ENCODE results near the gene CEP97. TPM values are rescaled to one million over a fixed set of nuclear protein-coding genes. Genes with fewer than 3 reads are reported as not detected.

CEP97 gene
- polyA plus RNA-seq, 1 of the 3 experiments (the other 2 are of a cell fraction) = 1.3 TPM

GRCh38 chr3:101701696-101702634, 22.4 kb upstream of the CEP97 start:
- Histone ChIP-seq H3K9me3 (no peaks in the 10 kb centered on the region), H3K79me2 (ENCODE audit: insufficient read depth) (no peaks in the 10 kb centered on the region), H3K4me2 (no peak overlapping the region), H2AFZ (ENCODE audit: low read depth) (no peak overlapping the region), H3F3A (replicated peaks; ENCODE audit: insufficient read depth) (no peaks in the 10 kb centered on the region), H3K4me3 (ENCODE audit: low read depth in 2 of 2, low read length in 1 of 2) (no peak overlapping the region), H4K20me1 (ENCODE audit: insufficient read depth) (no peaks in the 10 kb centered on the region), H3K27ac (ENCODE audit: low read depth in 2 of 2, low read length in 1 of 2) (no peak overlapping the region), H3K9ac (no peak overlapping the region), H3K27me3 (ENCODE audit: insufficient read depth) (no peaks in the 10 kb centered on the region), H3K36me3 (replicated peaks in 1 of 2; ENCODE audit: control insufficient read depth in 1 of 2, insufficient read depth in 2 of 2, low read length in 1 of 2) (no peaks in the 10 kb centered on the region), H3K4me1 (ENCODE audit: control insufficient read depth in 1 of 2, insufficient read depth in 2 of 2, low read depth in 1 of 2, low read length in 1 of 2) (no peaks in the 10 kb centered on the region), H3K9me2 (no peaks in the 10 kb centered on the region)
- ChIA-PET CTCF (interaction anchor here (0.7 kb wide), 1 partner anchor 523 kb away, joined by 3 read pairs; no protein-coding TSS in a partner anchor), POLR2A (no interaction called here)
- 80% methylated on average over 7 of the region's 7 CpGs for WGBS (ENCODE audit: low lambda C conversion rate)
- no peak for DNase-seq
- TF ChIP-seq SMC3 (IDR thresholded peaks at IDR 0.05; ENCODE audit: low read depth, low read length) (no peak), CHD2 (IDR thresholded peaks at IDR 0.05; ENCODE audit: low read length, partially characterized antibody) (no peak), ELF1 (IDR thresholded peaks at IDR 0.05) (no peak), MEF2A (IDR thresholded peaks at IDR 0.05; ENCODE audit: borderline replicate concordance, low read depth) (no peak), GATA2 (CRISPR knock-in tag; IDR thresholded peaks at IDR 0.05) (no peak), RCOR1 (IDR thresholded peaks at IDR 0.05; ENCODE audit: low read length) (no peak), SIN3A (IDR thresholded peaks at IDR 0.05; ENCODE audit: borderline replicate concordance, low read depth, low read length) (no peak), RXRA (IDR thresholded peaks at IDR 0.05; ENCODE audit: borderline replicate concordance, low read depth) (no peak), MAX (IDR thresholded peaks at IDR 0.05; ENCODE audit: low read depth) (no peak), TCF12 (IDR thresholded peaks at IDR 0.05) (no peak), TEAD4 (IDR thresholded peaks at IDR 0.05; ENCODE audit: borderline replicate concordance, insufficient read depth) (no peak), FOSL2 (IDR thresholded peaks at IDR 0.05; ENCODE audit: borderline replicate concordance, low read depth) (no peak), IRF3 (IDR thresholded peaks at IDR 0.05; ENCODE audit: low read depth, low read length) (no peak), JUND (IDR thresholded peaks at IDR 0.05) (no peak), MXI1 (IDR thresholded peaks at IDR 0.05; ENCODE audit: low read depth, low read length) (no peak)

- ChIA-PET POLR2A (no interaction called here), CTCF (no interaction called here)
- no peak for TF ChIP-seq ZBTB33 (IDR thresholded peaks at IDR 0.05; ENCODE audit: borderline replicate concordance, low read depth)
- TF ChIP-seq ELF1 (IDR thresholded peaks at IDR 0.05) = no peak
- TF ChIP-seq TEAD4 (IDR thresholded peaks at IDR 0.05; ENCODE audit: borderline replicate concordance, insufficient read depth) = no peak
- no peak for TF ChIP-seq EZH2phosphoT487 (IDR thresholded peaks at IDR 0.05; ENCODE audit: borderline replicate concordance, low read depth)
- TF ChIP-seq MAX (IDR thresholded peaks at IDR 0.05; ENCODE audit: low read depth) = no peak
- TF ChIP-seq CTCF (IDR thresholded peaks at IDR 0.05) = no peak
- no peak for TF ChIP-seq USF1 (IDR thresholded peaks at IDR 0.05; ENCODE audit: borderline replicate concordance, low read depth)
- no peak for TF ChIP-seq EP300 (IDR thresholded peaks at IDR 0.05; ENCODE audit: borderline replicate concordance in 1 of 2, low read depth in 1 of 2, low read length in 1 of 2)
- no peak for TF ChIP-seq NFIC (IDR thresholded peaks at IDR 0.05; ENCODE audit: borderline replicate concordance)
- TF ChIP-seq GATA2 (CRISPR knock-in tag; IDR thresholded peaks at IDR 0.05) = no peak
These were observed 21.7 kb upstream of the CEP97 start for GRCh38 chr3:101702726-101703125.

More at GRCh38 chr3:101702726-101703125, 21.7 kb upstream of the CEP97 start:
- Histone ChIP-seq H2AFZ (ENCODE audit: low read depth) (no peak overlapping the region), H3K4me2 (no peak overlapping the region), H3K9me2 (no peaks in the 10 kb centered on the region), H3K79me2 (ENCODE audit: insufficient read depth) (no peaks in the 10 kb centered on the region), H3K9me3 (no peaks in the 10 kb centered on the region), H3K9ac (no peak overlapping the region), H3K4me3 (ENCODE audit: low read depth in 2 of 2, low read length in 1 of 2) (no peak overlapping the region), H3K4me1 (ENCODE audit: control insufficient read depth in 1 of 2, insufficient read depth in 2 of 2, low read depth in 1 of 2, low read length in 1 of 2) (no peaks in the 10 kb centered on the region), H3K36me3 (replicated peaks in 1 of 2; ENCODE audit: control insufficient read depth in 1 of 2, insufficient read depth in 2 of 2, low read length in 1 of 2) (no peaks in the 10 kb centered on the region), H4K20me1 (ENCODE audit: insufficient read depth) (no peaks in the 10 kb centered on the region), H3K27me3 (ENCODE audit: insufficient read depth) (no peaks in the 10 kb centered on the region), H3F3A (replicated peaks; ENCODE audit: insufficient read depth) (no peaks in the 10 kb centered on the region), H3K27ac (ENCODE audit: low read depth in 2 of 2, low read length in 1 of 2) (no peak overlapping the region)
- 87% methylated on average over 1 of the region's 1 CpG for WGBS (ENCODE audit: low lambda C conversion rate)
- no peak for DNase-seq
